ENCODE measurements around the gene JADE2. TPM values are rescaled to one million over a fixed set of nuclear protein-coding genes. Genes with fewer than 3 reads are reported as not detected.

Gene JADE2
- total RNA-seq, 6 experiments from 2014 or later, result 6.1 to 14.8 (median 8.4) TPM

DNA sequence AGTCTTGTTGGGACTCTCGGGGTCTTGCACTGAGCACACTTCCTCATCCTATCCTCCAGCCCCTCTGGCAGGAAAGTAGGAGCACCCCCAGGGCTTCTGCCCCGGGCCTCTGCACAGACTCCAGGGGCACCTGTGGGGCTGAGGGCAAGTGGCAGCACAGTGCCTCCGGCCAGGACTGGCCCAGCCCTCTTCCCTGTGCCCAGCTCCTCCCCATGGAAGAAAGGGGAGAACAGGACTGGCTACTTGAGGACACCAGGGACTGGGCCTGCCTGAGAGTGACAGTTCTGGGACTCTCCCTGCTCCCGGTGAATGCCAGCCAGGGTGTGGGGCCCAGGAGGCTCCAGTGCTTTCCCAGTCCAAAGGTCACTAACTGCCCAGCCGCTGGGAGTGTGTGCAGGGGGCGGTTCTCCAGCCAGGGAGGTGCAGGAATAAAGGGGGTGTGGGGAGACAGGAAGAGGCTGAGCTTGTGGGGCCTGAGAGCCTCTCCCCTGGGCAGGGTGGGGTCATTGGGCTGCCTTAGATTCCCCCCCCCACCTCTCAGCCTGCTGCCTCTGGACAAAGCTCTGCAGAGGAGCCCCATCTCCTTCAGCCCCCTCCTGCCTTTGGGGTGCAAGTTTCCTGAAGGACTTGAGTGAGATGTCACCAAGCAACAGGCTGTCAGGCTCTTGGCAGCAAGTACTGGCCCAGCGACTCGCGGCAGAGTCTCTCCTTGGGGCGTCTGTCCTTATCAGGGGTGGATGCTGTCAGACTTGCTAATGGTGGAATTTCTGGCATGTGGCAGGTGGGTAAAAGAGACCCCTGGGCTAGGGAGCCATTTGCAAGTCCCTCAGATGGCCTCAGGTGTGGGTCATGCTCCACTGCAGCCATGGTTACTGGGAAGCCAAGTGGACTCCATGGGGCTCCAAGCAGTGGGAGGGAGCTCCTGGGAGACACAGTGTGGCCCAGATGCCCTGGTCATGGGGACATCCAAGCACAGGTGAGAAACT lies 19.1 kb upstream of the JADE2 start:
- peak overlapping the region; percentile 60 to 89 (median 78) for H3K27ac ChIP-seq
- no peaks in the 10 kb centered on the region for H3K36me3 ChIP-seq
- 5% methylated on average over 4 of the region's 10 CpGs for WGBS (ENCODE audit: insufficient coverage, low coverage, low lambda C conversion rate, missing lambda C conversion rate)
- H3K4me3 ChIP-seq, result peak overlapping the region; percentile 31 to 59 (median 56)
- ATAC-seq, result peak; percentile 83 to 95 (median 90)
- DNase-seq, result peak; percentile 91 to 98 (median 97)
- no peaks in the 10 kb centered on the region for H3K9me3 ChIP-seq
- no peaks in the 10 kb centered on the region for H3K27me3 ChIP-seq
- intact Hi-C loops (cut with DNase I), result no loop called here
- peak; percentile 94 for TF ChIP-seq POLR2A (IDR thresholded peaks at IDR 0.05)
- TF ChIP-seq, protein P1, sequence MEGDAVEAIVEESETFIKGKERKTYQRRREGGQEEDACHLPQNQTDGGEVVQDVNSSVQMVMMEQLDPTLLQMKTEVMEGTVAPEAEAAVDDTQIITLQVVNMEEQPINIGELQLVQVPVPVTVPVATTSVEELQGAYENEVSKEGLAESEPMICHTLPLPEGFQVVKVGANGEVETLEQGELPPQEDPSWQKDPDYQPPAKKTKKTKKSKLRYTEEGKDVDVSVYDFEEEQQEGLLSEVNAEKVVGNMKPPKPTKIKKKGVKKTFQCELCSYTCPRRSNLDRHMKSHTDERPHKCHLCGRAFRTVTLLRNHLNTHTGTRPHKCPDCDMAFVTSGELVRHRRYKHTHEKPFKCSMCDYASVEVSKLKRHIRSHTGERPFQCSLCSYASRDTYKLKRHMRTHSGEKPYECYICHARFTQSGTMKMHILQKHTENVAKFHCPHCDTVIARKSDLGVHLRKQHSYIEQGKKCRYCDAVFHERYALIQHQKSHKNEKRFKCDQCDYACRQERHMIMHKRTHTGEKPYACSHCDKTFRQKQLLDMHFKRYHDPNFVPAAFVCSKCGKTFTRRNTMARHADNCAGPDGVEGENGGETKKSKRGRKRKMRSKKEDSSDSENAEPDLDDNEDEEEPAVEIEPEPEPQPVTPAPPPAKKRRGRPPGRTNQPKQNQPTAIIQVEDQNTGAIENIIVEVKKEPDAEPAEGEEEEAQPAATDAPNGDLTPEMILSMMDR (IDR thresholded peaks at IDR 0.05), result no peak
- H3K4me1 ChIP-seq, result peaks cover 0 to 48% (median 23%) of the 10 kb centered on the region in 4 donors

DNA sequence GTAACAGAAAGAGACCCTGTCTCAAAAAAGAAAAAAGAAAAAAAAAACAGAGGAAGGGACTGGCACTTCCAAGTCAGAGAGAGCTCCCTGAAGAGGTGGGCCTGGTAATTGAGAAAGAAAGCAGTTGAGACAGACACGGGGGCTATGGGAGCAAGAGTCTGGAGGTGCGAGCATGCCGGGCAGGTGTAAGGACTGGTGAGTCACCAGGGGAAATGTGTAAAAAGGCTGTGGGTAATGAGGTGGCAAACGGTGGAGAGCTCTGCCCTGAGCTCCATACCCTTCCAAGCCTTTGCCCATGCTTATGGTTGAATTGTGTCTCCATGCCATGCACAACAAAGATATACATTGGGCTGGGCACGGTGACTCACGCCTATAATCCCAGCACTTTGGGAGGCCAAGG lies 18.0 kb upstream of the JADE2 start:
- H3K4me3 ChIP-seq, result peak overlapping the region; percentile 31 to 59 (median 56)
- intact Hi-C loops (cut with DNase I), result no loop called here
- TF ChIP-seq POLR2A (IDR thresholded peaks at IDR 0.05), result no peak
- TF ChIP-seq, protein P1 (IDR thresholded peaks at IDR 0.05), result no peak
- DNase-seq, result no peak
- no peaks in the 10 kb centered on the region for H3K9me3 ChIP-seq
- 87% methylated on average over 4 of the region's 6 CpGs for WGBS (ENCODE audit: insufficient coverage, low coverage, low lambda C conversion rate, missing lambda C conversion rate)
- no peak for ATAC-seq
- H3K4me1 ChIP-seq, result peaks cover 0 to 58% (median 26%) of the 10 kb centered on the region in 4 donors
- peak overlapping the region in 2 of 3 donors; percentile 74 to 89 for H3K27ac ChIP-seq
- no peaks in the 10 kb centered on the region for H3K36me3 ChIP-seq
- H3K27me3 ChIP-seq, result no peaks in the 10 kb centered on the region

DNA sequence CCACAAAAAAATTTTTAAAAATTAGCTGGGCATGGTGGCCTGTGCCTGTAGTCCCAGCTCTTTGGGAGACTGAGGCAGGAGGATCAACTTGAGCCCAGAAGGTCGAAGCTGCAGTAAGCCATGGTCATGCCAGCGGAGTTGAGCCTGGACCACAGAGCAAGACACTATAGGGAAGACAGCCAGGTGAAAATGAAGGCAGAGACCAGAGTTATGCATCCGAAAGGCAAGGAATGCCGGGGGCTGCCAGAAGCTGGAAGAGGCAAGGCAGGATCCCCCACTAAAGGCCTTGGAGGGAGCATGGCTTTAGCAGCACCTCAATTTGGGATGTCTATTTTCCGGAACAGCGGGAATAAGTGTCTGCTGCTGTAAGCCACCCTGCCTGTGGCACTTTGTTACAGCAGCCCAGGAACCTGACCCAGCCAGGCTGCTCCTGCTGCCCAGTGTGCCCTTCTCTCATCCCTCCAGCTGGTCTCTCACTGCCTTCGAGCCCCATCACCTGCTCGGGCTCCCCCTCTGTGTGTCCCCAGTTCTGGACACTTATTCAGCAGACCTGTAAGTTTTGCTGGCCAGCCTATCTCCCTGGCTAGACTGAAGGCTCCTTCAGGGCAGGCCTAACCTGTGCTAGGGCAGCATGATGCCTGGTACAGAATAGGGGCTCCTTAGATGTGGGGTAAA lies 16.8 kb upstream of the JADE2 start:
- Histone ChIP-seq H3K4me3 (no peak overlapping the region), H3K9me3 (no peaks in the 10 kb centered on the region), H3K27me3 (no peaks in the 10 kb centered on the region), H3K4me1 (peaks cover 0 to 48% (median 21%) of the 10 kb centered on the region in 4 donors), H3K27ac (no peak overlapping the region), H3K36me3 (no peaks in the 10 kb centered on the region)
- DNase-seq, result no peak
- 100% methylated on average over 3 of the region's 8 CpGs for WGBS (ENCODE audit: insufficient coverage, low coverage, low lambda C conversion rate, missing lambda C conversion rate)
- no peak for ATAC-seq
- TF ChIP-seq POLR2A (IDR thresholded peaks at IDR 0.05), result no peak
- TF ChIP-seq, protein P1 (IDR thresholded peaks at IDR 0.05), result no peak
- intact Hi-C loops (cut with DNase I), result no loop called here

DNA sequence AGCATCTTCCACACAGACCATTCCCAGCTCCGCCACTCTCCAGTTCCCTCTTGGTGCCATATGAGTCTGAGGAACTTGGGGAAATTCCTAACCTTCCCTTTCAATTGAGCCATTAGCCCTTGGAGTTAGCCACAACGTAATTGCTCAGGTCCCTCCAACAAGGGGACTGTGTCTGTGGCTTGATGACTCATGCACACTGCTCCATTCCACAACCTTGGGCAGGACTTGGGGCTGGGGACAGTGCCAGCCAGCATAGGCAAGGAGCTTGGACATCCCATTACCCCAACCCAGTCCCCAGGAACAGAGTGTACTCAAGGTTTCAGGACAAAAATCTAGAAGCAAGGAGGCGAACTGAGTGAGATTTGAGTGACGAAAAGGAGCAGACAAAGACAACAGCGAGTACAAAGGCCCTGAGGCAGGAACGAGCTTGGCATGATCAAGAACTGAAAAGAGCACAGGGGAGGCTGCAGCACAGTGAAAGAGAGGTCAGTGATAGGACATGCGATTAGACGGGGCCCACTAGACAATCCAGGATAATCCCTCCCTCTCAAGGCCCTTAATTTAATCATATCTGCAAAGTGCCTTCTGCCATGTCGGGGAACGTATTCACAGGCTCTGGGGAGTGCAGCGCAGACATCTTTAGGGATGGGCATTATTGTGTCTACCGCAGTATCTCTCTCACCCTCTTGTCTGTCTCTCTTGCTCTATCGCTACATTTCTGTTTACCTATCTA lies 16.0 kb upstream of the JADE2 start:
- H3K4me1 ChIP-seq, result peaks cover 0 to 40% (median 15%) of the 10 kb centered on the region in 4 donors
- H3K4me3 ChIP-seq, result no peak overlapping the region
- no peak for TF ChIP-seq POLR2A (IDR thresholded peaks at IDR 0.05)
- TF ChIP-seq, protein P1 (IDR thresholded peaks at IDR 0.05), result no peak
- no peaks in the 10 kb centered on the region for H3K36me3 ChIP-seq
- 84% methylated on average over 12 of the region's 13 CpGs for WGBS (ENCODE audit: insufficient coverage, low coverage, low lambda C conversion rate, missing lambda C conversion rate)
- H3K9me3 ChIP-seq, result no peaks in the 10 kb centered on the region
- intact Hi-C loops (cut with DNase I), result no loop called here
- ATAC-seq (no peak), DNase-seq (no peak)
- no peaks in the 10 kb centered on the region for H3K27me3 ChIP-seq
- H3K27ac ChIP-seq, result no peak overlapping the region

All from right lobe of liver (tissue), 6 donors.